Measurements from ENCODE around the gene KMT5B. TPM values are rescaled to one million over a fixed set of nuclear protein-coding genes. Genes with fewer than 3 reads are reported as not detected.
A peak's percentile ranks its signal among the peaks of the same experiment; 100 is the strongest.

The KMT5B gene
- total RNA-seq, 4 donors from 2014 or later, result 27.2 to 40.5 (median 33.3) TPM

DNA sequence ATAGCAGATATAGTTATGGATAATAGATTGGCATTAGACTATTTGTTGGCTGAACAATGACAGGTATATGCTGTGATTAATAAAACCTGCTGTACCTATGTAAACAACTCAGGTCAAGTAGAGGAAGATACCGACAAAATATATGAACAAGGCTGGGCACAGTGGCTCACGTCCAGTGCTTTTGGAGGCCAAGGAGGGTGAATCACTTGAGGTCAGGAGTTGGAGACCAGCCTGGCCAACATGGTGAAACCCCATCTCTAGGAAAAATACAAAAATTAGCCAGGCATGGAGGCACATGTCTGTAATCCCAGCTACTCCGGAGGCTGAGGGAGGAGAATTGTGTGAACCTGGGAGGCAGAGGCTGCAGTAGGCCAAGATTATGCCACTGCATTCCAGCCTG lies 77.9 kb downstream of the KMT5B start:
- TF ChIP-seq POLR2AphosphoS5 (IDR thresholded peaks at IDR 0.05) (no peak), POLR2A (IDR thresholded peaks at IDR 0.05) (no peak), EP300 (IDR thresholded peaks at IDR 0.05) (no peak), CTCF (IDR thresholded peaks at IDR 0.05) (no peak)
- no peaks in the 10 kb centered on the region for H3K27me3 ChIP-seq
- H3K4me3 ChIP-seq, result no peak overlapping the region
- DNase-seq (ENCODE audit: low spot score in 2 of 2), result peak in 1 of 2 donors; percentile 9
- no peaks in the 10 kb centered on the region for H3K9me3 ChIP-seq
- H3K36me3 ChIP-seq, result no peaks in the 10 kb centered on the region
- peaks cover 6% of the 10 kb centered on the region for H3K4me1 ChIP-seq
- 92% methylated on average over 3 of the region's 3 CpGs for WGBS
- H3K27ac ChIP-seq, result no peak overlapping the region

DNA sequence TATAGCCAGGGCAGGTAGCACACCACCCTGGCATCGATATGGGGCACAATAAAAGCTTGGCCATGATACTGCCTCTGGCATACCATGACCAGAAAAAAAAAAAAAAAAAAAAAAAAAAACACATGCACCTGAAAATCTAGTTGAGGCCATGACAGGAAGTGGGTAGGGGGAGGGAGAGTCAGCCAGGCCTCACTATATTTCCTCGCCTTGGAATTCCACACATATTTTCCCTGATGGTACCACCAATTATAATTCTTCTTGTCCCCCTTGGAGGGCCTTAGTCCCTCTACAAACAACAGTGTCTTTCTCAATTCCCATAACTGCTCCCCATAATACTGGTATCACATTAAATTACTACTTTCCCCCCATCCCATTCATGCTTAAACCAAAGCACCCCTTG lies 79.3 kb downstream of the KMT5B start:
- Histone ChIP-seq H3K36me3 (no peaks in the 10 kb centered on the region), H3K9me3 (no peaks in the 10 kb centered on the region), H3K27ac (no peak overlapping the region), H3K27me3 (no peaks in the 10 kb centered on the region), H3K4me1 (peaks cover 10% of the 10 kb centered on the region), H3K4me3 (no peak overlapping the region)
- peak in 1 of 2 donors; percentile 31 for DNase-seq (ENCODE audit: low spot score in 2 of 2)
- TF ChIP-seq POLR2AphosphoS5 (IDR thresholded peaks at IDR 0.05), result no peak
- no peak for TF ChIP-seq POLR2A (IDR thresholded peaks at IDR 0.05)
- no peak for TF ChIP-seq EP300 (IDR thresholded peaks at IDR 0.05)
- TF ChIP-seq CTCF (IDR thresholded peaks at IDR 0.05), result no peak
- 96% methylated on average over 2 of the region's 2 CpGs for WGBS

DNA sequence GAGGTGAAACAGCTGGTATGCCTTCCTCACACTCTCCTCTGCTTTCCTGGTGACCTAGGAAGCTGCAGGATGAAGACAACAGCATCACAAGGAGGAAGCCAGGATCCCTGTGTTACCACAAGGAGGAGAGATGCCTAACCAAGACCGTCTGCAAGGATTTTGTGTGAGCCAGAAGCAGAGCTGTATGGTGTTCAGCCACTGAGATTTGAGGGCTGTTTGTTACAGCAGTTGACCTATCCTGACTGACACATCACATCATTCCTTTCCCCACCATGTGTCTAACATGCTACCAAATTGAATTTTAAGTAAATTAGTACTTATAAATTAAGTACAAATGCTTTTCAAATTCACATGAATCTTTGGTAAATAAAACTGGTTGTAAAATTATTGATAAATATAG lies 83.0 kb downstream of the KMT5B start:
- peaks cover 20% of the 10 kb centered on the region for H3K4me1 ChIP-seq
- no peaks in the 10 kb centered on the region for H3K9me3 ChIP-seq
- no peaks in the 10 kb centered on the region for H3K27me3 ChIP-seq
- no peaks in the 10 kb centered on the region for H3K36me3 ChIP-seq
- WGBS, result 50% methylated on average over 1 of the region's 1 CpG
- no peak for TF ChIP-seq POLR2A (IDR thresholded peaks at IDR 0.05)
- TF ChIP-seq CTCF (IDR thresholded peaks at IDR 0.05), result no peak
- TF ChIP-seq POLR2AphosphoS5 (IDR thresholded peaks at IDR 0.05), result no peak
- TF ChIP-seq EP300 (IDR thresholded peaks at IDR 0.05), result no peak
- H3K4me3 ChIP-seq, result no peak overlapping the region
- DNase-seq (ENCODE audit: low spot score in 2 of 2), result no peak
- H3K27ac ChIP-seq, result no peak overlapping the region

- H3K4me1 ChIP-seq, result peaks cover 20% of the 10 kb centered on the region
- peak overlapping the region; percentile 53 for H3K4me3 ChIP-seq
- DNase-seq (ENCODE audit: low spot score in 2 of 2), result no peak
- H3K36me3 ChIP-seq, result no peaks in the 10 kb centered on the region
- H3K27ac ChIP-seq, result peak overlapping the region; percentile 50
- no peaks in the 10 kb centered on the region for H3K9me3 ChIP-seq
- 41% methylated on average over 13 of the region's 15 CpGs for WGBS
- no peak for TF ChIP-seq EP300 (IDR thresholded peaks at IDR 0.05)
- TF ChIP-seq CTCF (IDR thresholded peaks at IDR 0.05), result no peak
- no peak for TF ChIP-seq POLR2AphosphoS5 (IDR thresholded peaks at IDR 0.05)
- no peak for TF ChIP-seq POLR2A (IDR thresholded peaks at IDR 0.05)
- no peaks in the 10 kb centered on the region for H3K27me3 ChIP-seq
Measured at GRCh38 chr11:68128682-68129327, 84.3 kb downstream of the KMT5B start.

GRCh38 chr11:68127714-68128681 lies 85.1 kb downstream of the KMT5B start:
- peaks cover 20% of the 10 kb centered on the region for H3K4me1 ChIP-seq
- peak overlapping the region; percentile 50 for H3K27ac ChIP-seq
- DNase-seq (ENCODE audit: low spot score in 2 of 2), result no peak
- WGBS, result 32% methylated on average over 9 of the region's 48 CpGs
- H3K9me3 ChIP-seq, result no peaks in the 10 kb centered on the region
- no peaks in the 10 kb centered on the region for H3K36me3 ChIP-seq
- peak overlapping the region; percentile 53 for H3K4me3 ChIP-seq
- H3K27me3 ChIP-seq, result no peaks in the 10 kb centered on the region
- no peak for TF ChIP-seq CTCF (IDR thresholded peaks at IDR 0.05)
- no peak for TF ChIP-seq POLR2A (IDR thresholded peaks at IDR 0.05)
- TF ChIP-seq EP300 (IDR thresholded peaks at IDR 0.05), result no peak
- no peak for TF ChIP-seq POLR2AphosphoS5 (IDR thresholded peaks at IDR 0.05)
